ENCODE data around the gene BCOR.

Gene BCOR

DNA sequence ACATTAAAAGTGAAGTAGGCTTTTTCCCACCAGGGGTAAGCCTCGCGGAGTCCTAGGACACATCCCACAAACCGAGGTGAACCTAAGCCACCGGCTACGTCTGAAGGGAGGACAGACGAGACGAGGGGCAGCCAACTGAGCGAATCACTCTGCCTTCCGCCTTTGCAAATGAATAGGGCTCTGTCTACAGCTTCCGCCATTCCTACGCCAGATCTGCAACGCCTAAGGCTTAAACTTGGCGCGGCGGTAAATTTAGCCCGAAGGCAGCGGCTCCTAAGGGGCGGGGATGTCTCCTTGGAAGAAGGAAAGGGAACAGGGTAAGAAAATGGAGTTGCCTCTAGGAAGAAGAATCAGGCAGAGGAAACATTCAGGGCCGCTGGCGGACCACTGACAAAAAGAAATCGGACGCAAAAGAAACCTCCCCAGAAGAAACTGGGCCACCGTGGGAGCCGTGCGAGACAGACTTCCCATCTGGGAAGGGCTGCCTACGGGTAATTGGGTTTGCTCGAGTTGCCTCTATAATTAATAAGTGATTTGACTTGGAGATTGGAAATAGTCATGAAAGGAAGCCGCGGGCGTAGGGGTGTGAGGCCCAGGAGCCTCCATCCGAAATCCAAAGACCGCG is 90.5 kb downstream of the BCOR start:
- DNase-seq (no peak), ATAC-seq (ENCODE audit: insufficient read depth, low read depth) (no peak)
- no peak for TF ChIP-seq EZH2 (IDR thresholded peaks at IDR 0.05; ENCODE audit: borderline replicate concordance, low read depth, low read length, severe bottlenecking)
- no peak for TF ChIP-seq CTCF (IDR thresholded peaks at IDR 0.05; ENCODE audit: borderline replicate concordance, extremely low read depth, low read length, poor library complexity, severe bottlenecking)
- Histone ChIP-seq H3K36me3 (ENCODE audit: insufficient read depth, low read length) (no peaks in the 10 kb centered on the region), H3K79me2 (ENCODE audit: insufficient read depth, low read length) (no peaks in the 10 kb centered on the region), H3K9me3 (ENCODE audit: insufficient read depth, low read length, severe bottlenecking) (no peaks in the 10 kb centered on the region), H2AFZ (ENCODE audit: low read depth, low read length) (no peak overlapping the region), H3K9ac (ENCODE audit: low read depth, low read length) (no peak overlapping the region), H4K20me1 (ENCODE audit: insufficient read depth, low read length) (no peaks in the 10 kb centered on the region), H3K27ac (ENCODE audit: low read length) (no peak overlapping the region), H3K4me1 (ENCODE audit: insufficient read depth, low read length) (0 out of 2 replicates have a peak, but pooled peaks cover 6% of the 10 kb centered on the region), H3K4me3 (ENCODE audit: low read depth in 1 of 2, low read length in 2 of 2) (no peak overlapping the region), H3K27me3 (ENCODE audit: insufficient read depth, low read length, poor library complexity) (no peaks in the 10 kb centered on the region), H3K4me2 (ENCODE audit: insufficient read depth, low read length) (no peak overlapping the region)

- Histone ChIP-seq H4K20me1 (ENCODE audit: insufficient read depth, low read length) (no peaks in the 10 kb centered on the region), H3K9me3 (ENCODE audit: insufficient read depth, low read length, severe bottlenecking) (no peaks in the 10 kb centered on the region), H3K27ac (ENCODE audit: low read length) (no peak overlapping the region), H2AFZ (ENCODE audit: low read depth, low read length) (no peak overlapping the region), H3K4me3 (ENCODE audit: low read depth in 1 of 2, low read length in 2 of 2) (no peak overlapping the region), H3K4me2 (ENCODE audit: insufficient read depth, low read length) (no peak overlapping the region), H3K4me1 (ENCODE audit: insufficient read depth, low read length) (0 out of 2 replicates have a peak, but pooled peaks cover 6% of the 10 kb centered on the region), H3K79me2 (ENCODE audit: insufficient read depth, low read length) (no peaks in the 10 kb centered on the region), H3K36me3 (ENCODE audit: insufficient read depth, low read length) (no peaks in the 10 kb centered on the region), H3K9ac (ENCODE audit: low read depth, low read length) (no peak overlapping the region), H3K27me3 (ENCODE audit: insufficient read depth, low read length, poor library complexity) (no peaks in the 10 kb centered on the region)
- peak; percentile 20 for DNase-seq
- TF ChIP-seq EZH2 (IDR thresholded peaks at IDR 0.05; ENCODE audit: borderline replicate concordance, low read depth, low read length, severe bottlenecking) (no peak), CTCF (IDR thresholded peaks at IDR 0.05; ENCODE audit: borderline replicate concordance, extremely low read depth, low read length, poor library complexity, severe bottlenecking) (no peak)
- peak; percentile 61; the same call in 2 of the 3 replicates for ATAC-seq (ENCODE audit: insufficient read depth, low read depth)
These were observed 91.4 kb downstream of the BCOR start for GRCh38 chrX:40006106-40007017.

DNA sequence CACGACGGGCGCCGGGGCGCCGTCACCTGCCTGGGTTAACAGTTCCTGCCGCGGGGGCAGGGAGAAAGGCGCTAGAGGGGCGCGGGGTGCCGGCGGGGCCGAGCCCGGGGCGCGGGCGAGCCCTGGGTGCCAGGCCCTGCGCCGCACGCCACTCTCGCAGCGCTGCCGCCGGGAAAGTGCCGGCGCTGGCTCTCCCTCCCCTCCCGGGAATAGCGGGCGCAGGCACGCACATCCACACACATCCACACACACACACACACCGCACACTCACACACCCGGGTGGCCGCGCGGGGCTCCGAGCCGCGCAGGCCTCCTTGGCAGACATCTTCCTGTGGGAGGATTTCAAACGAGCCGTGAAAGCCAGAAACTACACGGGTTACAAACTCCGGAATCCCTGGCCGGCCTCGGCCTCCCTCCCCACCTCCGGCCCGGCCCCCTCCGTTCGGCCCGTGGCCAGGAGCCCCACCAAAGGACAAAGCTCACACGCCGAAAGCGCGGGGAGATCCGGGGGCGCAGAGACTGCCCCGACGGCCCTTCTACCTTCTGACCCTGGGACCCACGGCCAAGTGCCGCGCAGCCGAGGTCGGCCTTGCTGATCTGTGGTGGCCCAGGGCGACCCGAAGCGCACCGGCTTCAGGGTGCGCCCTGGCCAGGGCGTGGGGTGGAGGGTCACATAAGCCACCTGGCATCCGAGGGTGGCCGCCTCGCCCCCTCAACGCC is 92.3 kb downstream of the BCOR start:
- ATAC-seq (ENCODE audit: insufficient read depth, low read depth) (no peak), DNase-seq (no peak)
- H3K27ac ChIP-seq (ENCODE audit: low read length) = no peak overlapping the region
- no peaks in the 10 kb centered on the region for H3K9me3 ChIP-seq (ENCODE audit: insufficient read depth, low read length, severe bottlenecking)
- no peak overlapping the region for H2AFZ ChIP-seq (ENCODE audit: low read depth, low read length)
- H4K20me1 ChIP-seq (ENCODE audit: insufficient read depth, low read length) = no peaks in the 10 kb centered on the region
- TF ChIP-seq CTCF (IDR thresholded peaks at IDR 0.05; ENCODE audit: borderline replicate concordance, extremely low read depth, low read length, poor library complexity, severe bottlenecking) (no peak), EZH2 (IDR thresholded peaks at IDR 0.05; ENCODE audit: borderline replicate concordance, low read depth, low read length, severe bottlenecking) (no peak)
- no peaks in the 10 kb centered on the region for H3K27me3 ChIP-seq (ENCODE audit: insufficient read depth, low read length, poor library complexity)
- no peaks in the 10 kb centered on the region for H3K36me3 ChIP-seq (ENCODE audit: insufficient read depth, low read length)
- H3K4me1 ChIP-seq (ENCODE audit: insufficient read depth, low read length) = 0 out of 2 replicates have a peak, but pooled peaks cover 2% of the 10 kb centered on the region
- no peak overlapping the region for H3K4me3 ChIP-seq (ENCODE audit: low read depth in 1 of 2, low read length in 2 of 2)
- no peak overlapping the region for H3K4me2 ChIP-seq (ENCODE audit: insufficient read depth, low read length)
- no peaks in the 10 kb centered on the region for H3K79me2 ChIP-seq (ENCODE audit: insufficient read depth, low read length)
- H3K9ac ChIP-seq (ENCODE audit: low read depth, low read length) = no peak overlapping the region

Data from DND-41 (cell line).